ENCODE measurements around the gene BCR. TPM values are rescaled to one million over a fixed set of nuclear protein-coding genes. Genes with fewer than 3 reads are reported as not detected.

The BCR gene
- total and polyA plus RNA-seq, 2 donors from 2014 or later, result 45.0 to 97.7 TPM

DNA sequence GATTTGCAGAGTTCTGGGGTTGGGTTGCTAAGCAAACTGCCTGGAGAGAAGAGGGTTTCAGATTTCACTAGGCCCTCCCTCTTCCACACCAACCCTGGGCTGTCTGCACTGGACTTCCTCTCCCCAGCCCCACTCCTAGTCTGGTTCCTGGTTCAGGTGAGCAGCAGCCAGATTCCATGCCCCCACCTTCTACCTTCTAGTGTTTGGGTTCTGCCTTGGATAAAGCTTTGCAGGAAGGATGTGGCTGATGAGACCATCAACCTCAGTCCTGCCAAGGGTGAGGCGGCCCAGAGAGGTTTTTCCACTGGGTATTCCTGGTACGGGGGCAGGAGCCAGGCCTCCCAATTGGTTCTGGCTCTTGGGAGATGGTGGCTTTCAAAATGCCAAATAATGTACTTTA lies 68.3 kb downstream of the BCR start:
- no peak for FAIRE-seq

DNA sequence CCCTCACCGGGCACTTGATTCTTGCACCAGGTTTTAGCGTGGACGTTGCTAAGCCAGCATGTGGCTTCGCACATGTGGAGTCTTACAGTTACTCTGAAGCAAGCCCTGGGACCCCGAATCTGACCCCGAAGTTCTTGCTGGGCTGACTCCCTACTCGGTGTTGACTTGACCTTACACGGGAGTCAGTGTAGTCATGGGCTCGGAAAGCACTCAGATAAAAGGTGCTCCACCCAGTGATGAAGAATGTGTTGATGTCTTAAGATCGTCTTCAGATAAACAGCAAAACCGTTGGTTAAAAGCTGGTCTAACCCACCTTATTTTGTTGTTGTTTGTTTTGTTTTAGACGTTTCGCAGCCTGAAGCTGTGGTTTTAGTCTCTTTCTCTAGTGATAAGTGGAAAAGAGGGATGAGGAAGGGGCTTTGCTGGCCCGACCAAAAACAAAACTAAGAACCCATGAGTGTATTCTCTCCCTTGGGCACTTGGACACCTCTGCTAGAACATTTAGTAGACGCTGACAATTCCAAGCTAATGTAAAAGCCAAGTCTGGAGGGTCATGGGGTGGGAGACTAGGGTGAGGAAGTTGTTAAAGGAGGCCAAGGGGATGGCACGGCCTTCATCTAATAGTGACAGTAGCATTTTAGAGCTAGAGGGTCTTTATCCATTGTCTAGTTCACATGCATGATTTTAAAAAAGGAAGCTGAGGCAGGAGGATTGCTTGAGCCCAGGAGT lies 69.9 kb downstream of the BCR start:
- peak overlapping the region; percentile 67 to 76 for H3K27ac ChIP-seq (ENCODE audit: low read depth in 2 of 2, low read length in 2 of 2)
- H3K9ac ChIP-seq (ENCODE audit: low read length in 3 of 3), result peak overlapping the region in 1 of 3 donors; percentile 21
- H3K36me3 ChIP-seq (ENCODE audit: control insufficient read depth in 2 of 3, insufficient read depth in 3 of 3, low read length in 3 of 3), result peaks cover 1 to 9% (median 5%) of the 10 kb centered on the region in 3 donors
- H3K4me3 ChIP-seq (ENCODE audit: low read length in 3 of 3), result no peak overlapping the region
- FAIRE-seq (no peak), DNase-seq (peak in 1 of 5 donors; percentile 51)
- TF ChIP-seq CTCF (IDR thresholded peaks at IDR 0.05; ENCODE audit: borderline replicate concordance, extremely low read depth, insufficient read depth), result no peak
- no peaks in the 10 kb centered on the region for H3K27me3 ChIP-seq (ENCODE audit: control insufficient read depth, insufficient read depth, low read length)
- intact Hi-C loops (cut with DNase I), result no loop called here
- no peaks in the 10 kb centered on the region for H3K9me3 ChIP-seq (ENCODE audit: control insufficient read depth in 2 of 3, insufficient read depth in 1 of 3, low read length in 3 of 3)
- H3K4me1 ChIP-seq (ENCODE audit: control insufficient read depth in 2 of 3, insufficient read depth in 2 of 3, low read depth in 1 of 3, low read length in 3 of 3), result peaks cover 0 to 35% (median 30%) of the 10 kb centered on the region in 3 donors

More for the DNA sequence above, 68.3 kb downstream of the BCR start:
- TF ChIP-seq CTCF (IDR thresholded peaks at IDR 0.05; ENCODE audit: borderline replicate concordance, extremely low read depth, insufficient read depth), result no peak
- H3K27ac ChIP-seq (ENCODE audit: low read depth in 2 of 2, low read length in 2 of 2), result peak overlapping the region; percentile 34 to 64
- intact Hi-C loops (cut with DNase I), result no loop called here
- H3K36me3 ChIP-seq (ENCODE audit: control insufficient read depth in 2 of 3, insufficient read depth in 3 of 3, low read length in 3 of 3), result no peaks in the 10 kb centered on the region
- no peak overlapping the region for H3K9ac ChIP-seq (ENCODE audit: low read length in 3 of 3)
- DNase-seq, result peak in 4 of 5 donors; percentile 53 to 73 (median 66)
- H3K27me3 ChIP-seq (ENCODE audit: control insufficient read depth, insufficient read depth, low read length), result no peaks in the 10 kb centered on the region
- peaks cover 0 to 43% (median 32%) of the 10 kb centered on the region in 3 donors for H3K4me1 ChIP-seq (ENCODE audit: control insufficient read depth in 2 of 3, insufficient read depth in 2 of 3, low read depth in 1 of 3, low read length in 3 of 3)
- no peaks in the 10 kb centered on the region for H3K9me3 ChIP-seq (ENCODE audit: control insufficient read depth in 2 of 3, insufficient read depth in 1 of 3, low read length in 3 of 3)
- no peak overlapping the region for H3K4me3 ChIP-seq (ENCODE audit: low read length in 3 of 3)

GRCh38 chr22:23250785-23251363 lies 70.6 kb downstream of the BCR start:
- TF ChIP-seq CTCF (IDR thresholded peaks at IDR 0.05; ENCODE audit: borderline replicate concordance, extremely low read depth, insufficient read depth), result no peak
- DNase-seq (no peak), FAIRE-seq (no peak)
- H3K4me1 ChIP-seq (ENCODE audit: control insufficient read depth in 2 of 3, insufficient read depth in 2 of 3, low read depth in 1 of 3, low read length in 3 of 3), result peaks cover 0 to 36% (median 32%) of the 10 kb centered on the region in 3 donors
- intact Hi-C loops (cut with DNase I), result no loop called here
- H3K27me3 ChIP-seq (ENCODE audit: control insufficient read depth, insufficient read depth, low read length), result no peaks in the 10 kb centered on the region
- peaks cover 3 to 10% (median 5%) of the 10 kb centered on the region in 3 donors for H3K36me3 ChIP-seq (ENCODE audit: control insufficient read depth in 2 of 3, insufficient read depth in 3 of 3, low read length in 3 of 3)
- H3K4me3 ChIP-seq (ENCODE audit: low read length in 3 of 3), result no peak overlapping the region
- peak overlapping the region in 1 of 3 donors; percentile 21 for H3K9ac ChIP-seq (ENCODE audit: low read length in 3 of 3)
- H3K9me3 ChIP-seq (ENCODE audit: control insufficient read depth in 2 of 3, insufficient read depth in 1 of 3, low read length in 3 of 3), result no peaks in the 10 kb centered on the region
- H3K27ac ChIP-seq (ENCODE audit: low read depth in 2 of 2, low read length in 2 of 2), result peak overlapping the region; percentile 67 to 76
